Right atrium auricular region (tissue), 2 donors: ENCODE measurements around the gene PLEKHG3. TPM values are rescaled to one million over a fixed set of nuclear protein-coding genes. Genes with fewer than 3 reads are reported as not detected.
A peak's percentile ranks its signal among the peaks of the same experiment; 100 is the strongest.

ENCODE experiments used
- DNase-seq: peaks from one replicate; pipeline ENCODE4 v3.0.0-alpha.2; 2019; ENCODE audit warnings: low spot score
- H3K27ac ChIP-seq, 2 donors: fragments of 200-600 bp; sonication (generic); 1 replicate in 1 of 2; 2 replicates in 1 of 2; pipeline ENCODE4 v1.5.1; 2016 to 2019
- H3K27me3 ChIP-seq, 2 donors: fragments of 200-600 bp; sonication (generic); one replicate each; pipeline versions ENCODE4 v1.5.1 to v1.6.0; 2017 to 2019
- H3K36me3 ChIP-seq: fragments of 200-600 bp; sonication (generic); one replicate; pipeline ENCODE4 v1.5.1; 2016
- H3K4me1 ChIP-seq, 2 donors: fragments of 200-600 bp; sonication (generic); one replicate each; pipeline versions ENCODE4 v1.5.1 to v1.6.0; 2017 to 2019
- H3K4me3 ChIP-seq, 2 donors: fragments of 200-600 bp; sonication (generic); 1 replicate in 1 of 2; 2 replicates in 1 of 2; pipeline ENCODE4 v1.5.1; 2017 to 2019; ENCODE audit warnings: mild to moderate bottlenecking in 1 of 2, moderate library complexity in 1 of 2
- H3K9me3 ChIP-seq, 2 donors: fragments of 200-600 bp; sonication (generic); one replicate each; pipeline ENCODE4 v1.5.1; 2019
- CTCF ChIP-seq, 2 donors: fragments of 200-600 bp; sonication (generic); IDR thresholded peaks; one replicate each; pipeline ENCODE4 v1.5.1; 2019; ENCODE audit warnings: antibody characterized with exemption in 2 of 2
- total RNA-seq, 2 donors: library from RNA; depleted of rRNA; stranded (reverse); fragments of >200 nt; gene quantifications; one replicate each; pipeline ENCODE4 v1.1.0, GENCODE V29; 2016

The PLEKHG3 gene
- total RNA-seq, 2 donors from 2014 or later = 26.1 to 28.1 TPM

- peaks cover 0 to 35% of the 10 kb centered on the region in 2 donors for H3K4me1 ChIP-seq
- H3K9me3 ChIP-seq = no peaks in the 10 kb centered on the region
- no peak overlapping the region for H3K4me3 ChIP-seq
- peak overlapping the region in 1 of 2 donors; percentile 65 for H3K27ac ChIP-seq
- H3K27me3 ChIP-seq = no peaks in the 10 kb centered on the region
- no peak for TF ChIP-seq CTCF (IDR thresholded peaks at IDR 0.05)
- H3K36me3 ChIP-seq = no peaks in the 10 kb centered on the region
- no peak for DNase-seq
Measured at GRCh38 chr14:64683264-64683663, 21.0 kb upstream of the PLEKHG3 start.

GRCh38 chr14:64684091-64684490, 20.1 kb upstream of the PLEKHG3 start:
- H3K4me1 ChIP-seq = peaks cover 0 to 35% of the 10 kb centered on the region in 2 donors
- H3K9me3 ChIP-seq = no peaks in the 10 kb centered on the region
- no peak overlapping the region for H3K27ac ChIP-seq
- TF ChIP-seq CTCF (IDR thresholded peaks at IDR 0.05) = no peak
- H3K27me3 ChIP-seq = no peaks in the 10 kb centered on the region
- DNase-seq = no peak
- H3K36me3 ChIP-seq = no peaks in the 10 kb centered on the region
- H3K4me3 ChIP-seq = no peak overlapping the region

- H3K27ac ChIP-seq = no peak overlapping the region
Measured at GRCh38 chr14:64685371-64686281, 18.6 kb upstream of the PLEKHG3 start.

GRCh38 chr14:64686282-64686615, 18.0 kb upstream of the PLEKHG3 start:
- Histone ChIP-seq H3K9me3 (no peaks in the 10 kb centered on the region), H3K36me3 (no peaks in the 10 kb centered on the region), H3K4me3 (no peak overlapping the region), H3K27ac (no peak overlapping the region), H3K4me1 (peaks cover 0 to 18% of the 10 kb centered on the region in 2 donors), H3K27me3 (no peaks in the 10 kb centered on the region)
- no peak for DNase-seq
- TF ChIP-seq CTCF (IDR thresholded peaks at IDR 0.05) = no peak

More at GRCh38 chr14:64685371-64686281, 18.6 kb upstream of the PLEKHG3 start:
- TF ChIP-seq CTCF (IDR thresholded peaks at IDR 0.05) = no peak
- Histone ChIP-seq H3K4me1 (peaks cover 0 to 25% of the 10 kb centered on the region in 2 donors), H3K27me3 (no peaks in the 10 kb centered on the region), H3K4me3 (no peak overlapping the region), H3K9me3 (no peaks in the 10 kb centered on the region), H3K36me3 (no peaks in the 10 kb centered on the region)
- no peak for DNase-seq

GRCh38 chr14:64688031-64688430, 16.2 kb upstream of the PLEKHG3 start:
- Histone ChIP-seq H3K27me3 (no peaks in the 10 kb centered on the region), H3K4me1 (peaks cover 0 to 10% of the 10 kb centered on the region in 2 donors), H3K36me3 (no peaks in the 10 kb centered on the region), H3K9me3 (no peaks in the 10 kb centered on the region), H3K4me3 (no peak overlapping the region), H3K27ac (no peak overlapping the region)
- DNase-seq = no peak
- no peak for TF ChIP-seq CTCF (IDR thresholded peaks at IDR 0.05)
